ENCODE data around the gene NCOA5. TPM values are rescaled to one million over a fixed set of nuclear protein-coding genes. Genes with fewer than 3 reads are reported as not detected.
A peak's percentile ranks its signal among the peaks of the same experiment; 100 is the strongest.

NCOA5 gene
- total and polyA plus RNA-seq, 2 experiments from 2014 or later: 24.0 to 26.2 TPM

DNA sequence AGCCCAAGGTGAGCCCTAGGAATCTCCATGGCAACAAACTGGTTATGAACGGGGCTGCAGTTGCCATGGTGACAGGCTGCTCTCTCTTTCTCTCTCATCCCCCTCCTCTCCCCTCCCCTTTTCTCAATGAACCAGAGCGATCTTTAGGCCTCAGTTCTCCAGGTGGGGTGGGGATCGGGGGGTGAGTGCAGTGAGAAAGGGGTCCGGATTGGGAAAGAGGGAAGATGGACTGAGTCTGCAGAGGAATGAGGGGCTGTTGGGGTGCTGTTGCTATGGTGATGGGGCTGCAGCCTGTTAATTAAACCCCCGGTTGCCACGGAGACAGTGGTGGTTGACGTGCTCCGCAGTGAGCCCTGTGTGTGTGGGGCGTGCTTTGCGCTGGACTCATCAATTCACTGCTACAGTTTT, 64.4 kb downstream of the NCOA5 start:
- Histone ChIP-seq H3K27ac (no peak overlapping the region), H3K9me3 (ENCODE audit: low read depth) (no peaks in the 10 kb centered on the region), H3K4me2 (no peak overlapping the region), H4K20me1 (ENCODE audit: insufficient read depth, poor library complexity, severe bottlenecking) (no peaks in the 10 kb centered on the region), H3K79me2 (no peaks in the 10 kb centered on the region), H3K36me3 (replicated peaks; ENCODE audit: insufficient read depth, low read depth) (no peaks in the 10 kb centered on the region), H3K27me3 (peaks cover 64% of the 10 kb centered on the region), H2AFZ (no peak overlapping the region), H3K4me1 (ENCODE audit: insufficient read depth) (peaks cover 7% of the 10 kb centered on the region), H3K9me2 (replicated peaks; ENCODE audit: insufficient read depth) (no peaks in the 10 kb centered on the region), H3K4me3 (no peak overlapping the region)
- DNase-seq (ENCODE audit: low spot score): no peak
- 72% methylated on average over 10 of the region's 10 CpGs for WGBS (ENCODE audit: low lambda C conversion rate, missing lambda C conversion rate)
- TF ChIP-seq EZH2phosphoT487 (IDR thresholded peaks at IDR 0.05; ENCODE audit: low read depth, severe bottlenecking, unreplicated experiment) (no peak), EZH2 (IDR thresholded peaks at IDR 0.05; ENCODE audit: borderline replicate concordance) (no peak)
- TF ChIP-seq, protein P1, sequence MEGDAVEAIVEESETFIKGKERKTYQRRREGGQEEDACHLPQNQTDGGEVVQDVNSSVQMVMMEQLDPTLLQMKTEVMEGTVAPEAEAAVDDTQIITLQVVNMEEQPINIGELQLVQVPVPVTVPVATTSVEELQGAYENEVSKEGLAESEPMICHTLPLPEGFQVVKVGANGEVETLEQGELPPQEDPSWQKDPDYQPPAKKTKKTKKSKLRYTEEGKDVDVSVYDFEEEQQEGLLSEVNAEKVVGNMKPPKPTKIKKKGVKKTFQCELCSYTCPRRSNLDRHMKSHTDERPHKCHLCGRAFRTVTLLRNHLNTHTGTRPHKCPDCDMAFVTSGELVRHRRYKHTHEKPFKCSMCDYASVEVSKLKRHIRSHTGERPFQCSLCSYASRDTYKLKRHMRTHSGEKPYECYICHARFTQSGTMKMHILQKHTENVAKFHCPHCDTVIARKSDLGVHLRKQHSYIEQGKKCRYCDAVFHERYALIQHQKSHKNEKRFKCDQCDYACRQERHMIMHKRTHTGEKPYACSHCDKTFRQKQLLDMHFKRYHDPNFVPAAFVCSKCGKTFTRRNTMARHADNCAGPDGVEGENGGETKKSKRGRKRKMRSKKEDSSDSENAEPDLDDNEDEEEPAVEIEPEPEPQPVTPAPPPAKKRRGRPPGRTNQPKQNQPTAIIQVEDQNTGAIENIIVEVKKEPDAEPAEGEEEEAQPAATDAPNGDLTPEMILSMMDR (IDR thresholded peaks at IDR 0.05; ENCODE audit: poor library complexity): no peak

DNA sequence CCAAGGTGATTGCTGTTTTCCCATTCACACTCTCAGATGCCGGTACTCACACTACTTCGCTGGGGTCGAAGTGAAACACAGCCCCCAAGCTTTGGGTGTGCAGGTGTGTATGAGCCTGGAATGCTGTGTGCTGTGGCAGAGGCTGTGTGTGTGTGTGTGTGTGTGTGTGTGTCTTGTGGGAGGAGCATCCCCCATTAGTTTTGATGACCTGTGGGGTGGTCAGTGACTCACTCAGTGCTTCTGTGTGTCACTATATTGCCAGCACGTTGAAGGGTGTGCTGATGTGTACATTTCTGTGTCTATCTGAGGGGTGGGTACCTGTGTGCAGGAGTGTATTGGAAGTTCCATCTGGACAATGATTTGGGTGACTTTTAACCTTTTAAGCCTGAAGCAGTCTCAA, 65.8 kb downstream of the NCOA5 start:
- Histone ChIP-seq H4K20me1 (ENCODE audit: insufficient read depth, poor library complexity, severe bottlenecking) (no peaks in the 10 kb centered on the region), H2AFZ (no peak overlapping the region), H3K4me3 (no peak overlapping the region), H3K36me3 (replicated peaks; ENCODE audit: insufficient read depth, low read depth) (no peaks in the 10 kb centered on the region), H3K79me2 (no peaks in the 10 kb centered on the region), H3K4me2 (no peak overlapping the region), H3K27ac (no peak overlapping the region), H3K9me3 (ENCODE audit: low read depth) (no peaks in the 10 kb centered on the region), H3K27me3 (peaks cover 57% of the 10 kb centered on the region), H3K9me2 (replicated peaks; ENCODE audit: insufficient read depth) (no peaks in the 10 kb centered on the region), H3K4me1 (ENCODE audit: insufficient read depth) (peaks cover 7% of the 10 kb centered on the region)
- no peak for TF ChIP-seq EZH2 (IDR thresholded peaks at IDR 0.05; ENCODE audit: borderline replicate concordance)
- TF ChIP-seq EZH2phosphoT487 (IDR thresholded peaks at IDR 0.05; ENCODE audit: low read depth, severe bottlenecking, unreplicated experiment): no peak
- TF ChIP-seq, protein P1 (IDR thresholded peaks at IDR 0.05; ENCODE audit: poor library complexity): no peak
- no peak for DNase-seq (ENCODE audit: low spot score)
- 67% methylated on average over 4 of the region's 4 CpGs for WGBS (ENCODE audit: low lambda C conversion rate, missing lambda C conversion rate)

DNA sequence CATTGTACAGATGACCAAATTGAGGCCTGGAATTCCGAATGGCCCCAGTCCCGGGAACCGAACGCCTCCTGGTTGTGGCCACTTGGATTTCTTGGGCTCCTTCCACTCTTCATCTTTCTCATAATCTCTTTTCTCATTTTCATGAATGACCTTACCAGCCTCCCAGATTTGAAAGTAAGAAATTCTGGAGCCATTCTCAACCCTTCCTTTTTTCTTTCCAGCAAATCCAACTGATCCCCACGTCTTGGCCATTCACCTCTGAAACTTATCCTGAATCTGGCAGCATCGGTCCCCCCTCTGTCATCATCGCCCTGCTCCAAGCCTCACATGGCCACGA, 66.6 kb downstream of the NCOA5 start:
- no peak overlapping the region for H3K4me3 ChIP-seq
- DNase-seq (ENCODE audit: low spot score): no peak
- peaks cover 7% of the 10 kb centered on the region for H3K4me1 ChIP-seq (ENCODE audit: insufficient read depth)
- WGBS (ENCODE audit: low lambda C conversion rate, missing lambda C conversion rate): 39% methylated on average over 8 of the region's 8 CpGs
- no peaks in the 10 kb centered on the region for H4K20me1 ChIP-seq (ENCODE audit: insufficient read depth, poor library complexity, severe bottlenecking)
- H3K36me3 ChIP-seq (replicated peaks; ENCODE audit: insufficient read depth, low read depth): no peaks in the 10 kb centered on the region
- peaks cover 51% of the 10 kb centered on the region for H3K27me3 ChIP-seq
- no peak overlapping the region for H2AFZ ChIP-seq
- TF ChIP-seq, protein P1 (IDR thresholded peaks at IDR 0.05; ENCODE audit: poor library complexity): no peak
- no peak for TF ChIP-seq EZH2phosphoT487 (IDR thresholded peaks at IDR 0.05; ENCODE audit: low read depth, severe bottlenecking, unreplicated experiment)
- no peak for TF ChIP-seq EZH2 (IDR thresholded peaks at IDR 0.05; ENCODE audit: borderline replicate concordance)
- no peaks in the 10 kb centered on the region for H3K79me2 ChIP-seq
- no peak overlapping the region for H3K27ac ChIP-seq
- no peaks in the 10 kb centered on the region for H3K9me3 ChIP-seq (ENCODE audit: low read depth)
- peak overlapping the region; percentile 92 for H3K4me2 ChIP-seq
- no peaks in the 10 kb centered on the region for H3K9me2 ChIP-seq (replicated peaks; ENCODE audit: insufficient read depth)
